Fibroblast of mammary gland (primary cell): Measurements from ENCODE around the gene CGB7.
"Not testable (repeated sequence)": the region's sequence is repeated elsewhere in the genome, so short reads cannot be mapped to it uniquely, and the experiment has no call there.

Source experiments
- DNase-seq: peaks from one replicate; pipeline ENCODE4 v3.0.0-alpha.2; 2010; ENCODE audit warnings: low read depth
- H3K4me3 ChIP-seq: 2 replicates; pipeline ENCODE4 v1.5.1; 2011; ENCODE audit warnings: low read depth, mild to moderate bottlenecking, low read length, moderate library complexity; ENCODE audit not compliant: control insufficient read depth
- TF ChIP-seq, protein P1 (sequence below): conservative IDR thresholded peaks from 2 replicates; pipeline ENCODE4 v1.5.1; 2011; ENCODE audit warnings: low read depth, low read length, inconsistent platforms; ENCODE audit not compliant: control insufficient read depth, insufficient read depth

Gene CGB7

DNA sequence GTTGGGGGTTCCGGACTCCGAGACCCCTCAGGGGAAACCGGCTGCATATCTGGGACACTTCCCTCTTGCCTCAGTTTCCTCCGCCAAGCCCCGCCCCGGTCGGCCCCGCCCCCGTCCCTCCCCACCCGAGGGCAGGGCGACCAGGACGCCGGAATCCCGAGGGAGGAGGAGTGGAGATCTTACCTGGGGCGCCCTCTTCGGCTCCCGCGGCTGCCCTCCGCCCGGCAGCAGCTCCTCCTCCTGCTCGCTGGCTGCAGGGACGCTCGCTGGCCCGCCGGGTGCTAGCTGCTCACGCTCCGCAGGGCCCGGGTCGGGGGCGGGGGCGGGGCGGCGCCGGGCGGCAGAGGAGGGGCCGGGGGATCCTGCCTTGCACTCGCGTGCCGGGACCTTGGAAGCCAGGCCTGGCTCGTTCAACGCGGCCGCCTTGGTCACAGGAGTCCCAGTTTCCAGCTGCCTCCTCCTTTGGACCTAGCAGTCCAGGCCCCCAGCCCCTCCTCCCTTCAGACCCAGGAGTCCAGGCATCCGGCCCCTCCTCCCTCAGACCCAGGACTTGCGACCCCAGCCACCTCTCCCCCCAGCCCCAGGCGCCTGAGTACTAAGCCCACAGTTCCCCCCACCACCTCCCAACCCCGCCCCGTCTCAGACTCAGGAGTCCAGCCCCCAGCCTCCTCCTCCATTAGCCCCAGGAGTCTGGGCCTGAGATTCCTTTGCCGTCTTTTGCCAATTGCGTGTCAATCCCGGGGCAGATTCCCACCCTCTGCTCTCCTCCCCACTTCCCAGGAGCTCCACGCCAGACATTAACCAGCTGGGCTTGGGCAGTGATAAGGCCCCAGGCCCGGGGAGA, 7.4 kb upstream of the CGB7 start, which contains the start of gene NTF4:
Gene NTF4, minus strand, starts transcription at position 51 of the 844 bp plus-strand sequence. CDS start 2,821 bp downstream, outside the sequence.
- TF ChIP-seq, protein P1, sequence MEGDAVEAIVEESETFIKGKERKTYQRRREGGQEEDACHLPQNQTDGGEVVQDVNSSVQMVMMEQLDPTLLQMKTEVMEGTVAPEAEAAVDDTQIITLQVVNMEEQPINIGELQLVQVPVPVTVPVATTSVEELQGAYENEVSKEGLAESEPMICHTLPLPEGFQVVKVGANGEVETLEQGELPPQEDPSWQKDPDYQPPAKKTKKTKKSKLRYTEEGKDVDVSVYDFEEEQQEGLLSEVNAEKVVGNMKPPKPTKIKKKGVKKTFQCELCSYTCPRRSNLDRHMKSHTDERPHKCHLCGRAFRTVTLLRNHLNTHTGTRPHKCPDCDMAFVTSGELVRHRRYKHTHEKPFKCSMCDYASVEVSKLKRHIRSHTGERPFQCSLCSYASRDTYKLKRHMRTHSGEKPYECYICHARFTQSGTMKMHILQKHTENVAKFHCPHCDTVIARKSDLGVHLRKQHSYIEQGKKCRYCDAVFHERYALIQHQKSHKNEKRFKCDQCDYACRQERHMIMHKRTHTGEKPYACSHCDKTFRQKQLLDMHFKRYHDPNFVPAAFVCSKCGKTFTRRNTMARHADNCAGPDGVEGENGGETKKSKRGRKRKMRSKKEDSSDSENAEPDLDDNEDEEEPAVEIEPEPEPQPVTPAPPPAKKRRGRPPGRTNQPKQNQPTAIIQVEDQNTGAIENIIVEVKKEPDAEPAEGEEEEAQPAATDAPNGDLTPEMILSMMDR, result no peak
- no peak for DNase-seq
- no peak within 1 kb of the TSS for H3K4me3 ChIP-seq

DNA sequence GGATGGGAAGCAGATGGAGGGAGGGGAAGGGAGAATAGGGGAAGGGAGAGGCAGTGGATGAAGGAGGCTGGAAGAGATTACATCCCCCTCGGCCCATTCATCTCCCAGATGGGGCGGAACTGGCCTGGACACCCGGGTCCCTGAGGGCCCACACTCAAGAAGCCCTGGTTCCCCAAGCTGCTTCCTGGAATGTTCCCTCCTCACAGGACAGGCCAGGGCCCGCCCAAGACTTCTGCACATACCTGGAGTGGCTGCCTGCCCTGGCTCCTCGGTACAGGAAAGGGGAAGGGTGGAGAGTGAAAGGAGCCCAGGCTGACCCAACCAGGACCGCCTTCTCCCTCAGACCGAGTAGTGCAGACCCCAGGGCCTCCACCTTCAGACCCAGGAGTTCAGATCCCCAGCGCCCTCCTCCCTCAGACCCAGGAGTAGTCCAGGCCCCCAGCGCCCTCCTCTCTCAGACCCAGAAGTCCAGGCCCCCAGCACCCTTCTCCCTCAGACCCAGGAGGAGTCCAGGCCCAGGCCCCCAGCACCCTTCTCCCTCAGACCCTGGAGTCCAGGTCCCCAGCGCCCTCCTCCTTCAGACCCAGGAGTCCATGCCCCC, 6.6 kb upstream of the CGB7 start:
- TF ChIP-seq, protein P1, result no peak
- H3K4me3 ChIP-seq, result no peak overlapping the region
- no peak for DNase-seq

DNA sequence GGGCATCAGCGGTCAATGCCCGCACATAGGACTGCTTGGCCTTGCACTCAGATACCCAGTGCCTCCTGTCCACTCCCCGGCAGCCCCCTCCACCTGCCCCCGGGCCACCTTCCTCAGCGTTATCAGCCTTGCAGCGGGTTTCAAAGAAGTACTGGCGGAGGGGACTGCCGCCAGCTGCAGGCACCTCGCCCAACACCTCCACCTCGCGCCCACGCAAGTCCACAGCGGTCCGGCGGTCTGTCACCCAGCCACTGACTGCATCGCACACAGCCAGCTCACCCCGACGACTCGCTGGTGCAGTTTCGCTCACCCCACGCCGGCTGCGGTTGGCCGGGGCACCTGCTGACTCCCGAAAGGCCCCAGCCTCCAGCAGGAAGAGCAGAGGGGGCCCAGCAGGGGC, 3.9 kb upstream of the CGB7 start:
- no peak overlapping the region for H3K4me3 ChIP-seq
- no peak for DNase-seq
- TF ChIP-seq, protein P1, result no peak

DNA sequence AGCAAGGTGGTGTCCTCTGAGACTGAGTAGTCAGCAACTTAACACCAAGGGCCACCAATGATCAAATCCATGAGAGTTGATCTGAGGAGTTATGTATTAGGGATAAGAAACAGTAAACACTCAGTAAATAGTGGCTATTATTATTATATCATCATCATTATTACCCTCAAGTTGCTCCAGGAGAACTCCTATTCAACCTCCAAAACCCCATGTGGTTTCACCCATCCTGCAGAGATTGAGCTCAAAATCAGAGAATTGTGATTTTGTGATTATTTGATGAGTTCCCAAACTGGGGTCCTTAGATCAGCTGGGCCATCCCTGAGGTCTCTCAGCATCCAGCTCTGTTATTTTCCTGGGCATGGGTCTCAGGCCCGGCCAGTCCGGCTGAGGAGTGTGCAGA, 3.5 kb upstream of the CGB7 start:
- DNase-seq, result no peak
- H3K4me3 ChIP-seq, result no peak overlapping the region

DNA sequence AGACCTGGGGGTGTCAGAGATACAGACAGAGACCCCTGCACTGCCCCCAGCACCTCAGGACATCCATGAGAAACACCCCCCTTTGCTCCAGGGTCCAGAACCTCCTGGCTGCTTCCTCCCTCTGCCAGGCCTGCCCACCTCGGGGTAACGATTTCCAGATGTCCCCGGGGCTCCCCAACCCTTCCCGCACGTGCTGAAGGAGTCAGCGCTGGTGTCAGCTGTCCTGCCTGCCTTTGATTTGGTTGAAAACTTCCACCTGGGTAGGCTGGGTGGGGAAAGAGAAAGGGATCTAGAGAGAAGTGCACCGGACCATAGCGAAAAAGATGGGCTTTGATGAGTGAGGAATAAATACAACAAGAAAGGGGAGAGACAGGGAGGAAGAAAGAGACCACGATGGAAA, 1.5 kb upstream of the CGB7 start:
- TF ChIP-seq, protein P1, result no peak
- DNase-seq, result no peak
- H3K4me3 ChIP-seq, result no peak overlapping the region

More for the DNA sequence above, 3.5 kb upstream of the CGB7 start:
- TF ChIP-seq, protein P1, result no peak

DNA sequence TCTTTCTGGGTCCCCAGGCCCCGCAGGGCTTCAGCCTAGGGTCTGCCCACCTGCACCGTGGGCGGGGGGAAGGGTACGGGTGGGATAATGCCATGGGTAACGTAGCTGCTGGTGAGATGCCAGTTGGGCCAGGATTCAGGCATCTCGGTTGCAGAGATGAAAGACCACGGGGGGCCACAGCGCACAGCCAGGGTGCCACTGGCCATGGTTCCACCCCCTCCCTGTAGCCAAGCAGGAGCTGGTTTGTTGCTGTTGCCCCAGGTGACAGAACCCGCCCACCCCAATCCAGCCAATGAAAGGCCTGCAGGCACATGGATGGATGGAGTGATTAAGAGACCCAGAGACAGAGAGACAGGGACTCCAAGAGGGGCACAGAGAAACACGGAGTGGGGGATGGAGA, 1.0 kb upstream of the CGB7 start:
- DNase-seq, result peak; percentile 32
- TF ChIP-seq, protein P1, result no peak
- H3K4me3 ChIP-seq, result no peak overlapping the region

DNA sequence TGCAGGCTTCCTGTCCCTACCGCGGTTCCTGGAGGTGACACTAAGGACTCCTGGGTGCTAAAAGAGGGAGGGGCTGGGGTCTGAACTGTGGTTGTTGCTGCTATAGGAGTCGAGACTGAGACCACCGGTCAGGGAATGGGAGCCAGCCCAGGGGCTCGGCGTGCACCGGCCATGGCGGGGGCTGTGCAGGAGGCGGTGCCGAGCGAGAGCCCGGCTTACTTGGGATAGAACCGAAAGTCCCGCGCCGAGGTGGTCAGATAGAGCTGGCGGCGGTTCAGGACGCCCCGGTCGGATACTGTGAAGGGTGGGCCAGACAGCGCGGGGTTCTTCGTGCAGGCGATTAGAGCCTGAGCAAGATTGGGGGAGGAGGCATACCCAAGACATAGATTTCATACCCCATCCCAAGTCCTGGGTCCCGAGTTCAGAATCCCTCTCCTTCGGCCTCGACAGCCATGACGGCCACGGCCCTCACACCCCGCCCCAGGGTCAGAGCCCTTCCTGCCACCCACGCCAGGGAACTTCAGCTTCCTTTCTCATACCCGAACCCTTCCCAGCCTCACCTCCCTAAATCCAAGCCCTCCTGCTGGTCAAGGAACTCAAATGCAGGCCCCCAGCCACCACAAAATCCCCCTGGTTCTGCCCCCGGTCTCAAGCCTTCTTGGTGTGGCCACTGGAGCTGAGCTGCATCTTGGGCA, 500 bp downstream of the CGB7 start:
- H3K4me3 ChIP-seq, result peak overlapping the region; percentile 50
- DNase-seq, result not testable (repeated sequence)
